ENCODE measurements around the gene ERBB3.

GRCh38 chr12:56037161-56037560 is 42.8 kb upstream of the ERBB3 start:
- TF ChIP-seq CTCF (IDR thresholded peaks at IDR 0.05; ENCODE audit: insufficient read depth, low read length, poor library complexity, severe bottlenecking) = no peak
- no peak for TF ChIP-seq EZH2phosphoT487 (conservative IDR thresholded peaks at IDR 0.05; ENCODE audit: low read length)

All from SU-DHL-6 (cell line).